LNCAP (cell line): ENCODE data around the gene ACADSB.

Experiments
- CTCF ChIP-seq: fragments of 450-650 bp; IDR thresholded peaks from 2 replicates; pipeline ENCODE4 v1.5.1; 2017; ENCODE audit warnings: mild to moderate bottlenecking

Gene ACADSB

DNA sequence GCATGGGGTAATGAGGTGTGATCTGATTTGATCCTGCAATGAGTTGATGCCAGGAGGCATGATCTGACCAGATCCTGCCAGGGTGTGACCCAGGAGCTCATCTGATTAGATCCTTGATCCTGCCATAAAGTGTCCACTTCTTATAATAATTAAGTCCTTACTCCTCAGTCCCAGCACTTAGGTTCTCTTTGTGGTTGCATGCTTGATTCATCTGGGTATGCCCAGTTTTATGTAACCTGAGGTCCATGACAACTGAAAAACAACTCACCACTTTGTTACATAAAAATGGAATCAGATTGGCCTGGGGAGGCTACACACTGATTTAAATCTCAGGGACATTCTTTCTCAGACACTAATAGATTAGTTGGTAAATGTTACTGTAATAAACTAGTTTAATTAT is 19.1 kb downstream of the ACADSB start:
- no peak for TF ChIP-seq CTCF

DNA sequence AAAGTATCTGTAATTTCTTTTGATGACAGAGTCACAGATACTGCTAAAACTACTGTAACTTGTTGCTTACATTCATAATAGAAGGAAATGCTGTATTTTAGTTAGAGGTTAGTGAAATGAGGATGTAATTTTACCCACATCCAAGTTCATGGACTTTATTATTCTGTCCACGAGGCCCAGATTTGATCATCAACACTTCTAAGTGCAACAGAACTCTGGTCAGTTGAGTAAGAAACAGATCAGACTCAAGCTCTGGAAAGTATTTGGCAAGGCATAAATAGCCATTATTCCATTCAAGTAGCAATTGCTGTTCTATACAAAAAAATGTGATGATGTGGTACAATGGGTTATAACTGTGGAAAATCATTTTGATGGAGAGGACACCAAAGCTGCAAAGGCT is 22.3 kb downstream of the ACADSB start:
- TF ChIP-seq CTCF = no peak

DNA sequence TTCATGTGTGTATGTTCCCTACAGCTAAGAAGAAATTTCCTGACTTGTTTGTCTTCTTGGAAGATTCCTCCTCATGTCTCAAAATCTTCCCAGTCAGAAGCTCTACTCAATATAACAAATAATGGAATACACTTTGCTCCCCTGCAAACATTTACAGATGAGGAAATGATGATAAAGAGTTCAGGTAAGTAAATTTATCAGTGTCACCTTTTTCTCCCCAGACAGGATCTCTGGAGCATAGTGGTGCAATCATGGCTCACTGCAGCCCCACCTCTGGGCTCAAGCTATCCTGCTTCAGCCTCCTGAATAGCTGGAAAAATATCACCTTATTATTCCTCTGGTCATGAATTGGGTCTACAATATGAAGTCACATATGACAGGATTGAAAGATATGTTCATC is 25.5 kb downstream of the ACADSB start:
- TF ChIP-seq CTCF = no peak

DNA sequence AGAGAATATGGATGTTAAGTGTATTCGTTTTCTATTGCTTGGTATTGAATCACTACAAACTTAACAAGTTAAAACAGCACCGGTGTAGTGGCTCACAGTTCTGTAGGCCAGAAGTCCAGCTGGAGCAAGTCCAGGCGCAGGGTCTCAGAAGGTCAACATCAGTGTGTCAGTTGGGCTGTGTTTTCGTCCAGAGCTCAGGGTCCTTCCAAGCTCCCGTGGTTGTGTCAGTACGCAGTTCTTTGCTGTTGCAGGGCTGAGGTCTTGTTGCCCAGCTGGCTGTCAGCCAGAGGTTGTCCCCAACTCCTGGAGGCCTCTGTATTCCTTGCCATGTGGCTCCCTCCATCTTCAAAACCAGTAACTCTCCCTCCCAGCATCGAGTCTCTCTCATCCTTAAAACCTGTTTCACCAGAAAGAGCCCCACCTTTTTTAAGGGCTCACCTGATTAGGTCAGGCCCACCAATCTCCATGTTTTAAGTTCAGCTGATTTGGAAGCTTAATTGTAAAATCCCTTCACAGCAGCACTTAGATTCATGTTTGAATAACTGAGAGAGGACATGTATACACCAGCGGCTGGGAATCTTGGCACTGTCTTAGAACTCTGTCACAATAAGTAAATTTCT is 26.8 kb downstream of the ACADSB start:
- TF ChIP-seq CTCF = no peak

DNA sequence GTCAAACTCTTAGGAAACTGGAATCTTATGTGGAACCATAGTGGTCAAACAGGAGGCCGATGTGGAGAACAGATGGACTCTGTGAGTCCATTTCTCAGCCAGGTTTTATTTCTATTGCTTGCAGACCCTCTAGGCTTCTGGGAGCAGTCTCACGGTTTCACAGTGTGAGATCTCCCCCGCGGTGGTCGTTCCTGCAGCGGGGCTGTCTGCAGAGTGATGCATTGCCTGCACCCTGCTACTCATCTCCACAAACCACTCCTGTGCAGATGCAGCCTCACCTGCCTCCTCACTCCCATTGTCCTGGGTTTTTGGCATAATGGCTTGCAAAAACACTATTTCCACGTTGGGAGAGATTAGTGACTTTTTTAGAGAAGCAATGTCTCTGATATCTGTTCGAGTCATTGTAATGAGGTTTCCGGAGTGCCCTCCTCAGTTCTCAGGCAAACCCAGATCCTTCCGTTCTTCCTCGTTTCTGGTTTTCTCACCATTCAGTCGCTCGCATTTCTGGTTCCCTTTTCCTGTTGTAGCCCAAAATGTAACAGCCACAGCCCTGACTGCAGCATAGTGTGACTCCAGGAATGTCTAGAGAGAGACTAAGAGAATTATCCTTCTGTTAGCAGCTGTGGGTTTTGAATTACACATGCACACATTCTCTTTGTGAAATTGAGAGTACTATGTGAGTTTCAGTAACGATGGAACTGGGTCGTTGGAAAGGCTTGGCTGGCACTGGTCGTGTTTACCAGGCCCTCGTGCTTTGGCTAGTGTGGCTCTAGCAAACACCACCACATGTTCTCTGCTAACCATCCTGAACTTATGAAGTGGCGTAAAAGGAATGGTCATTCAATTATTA is 30.2 kb downstream of the ACADSB start:
- TF ChIP-seq CTCF = no peak

GRCh38 chr10:123039632-123039930 is 30.8 kb downstream of the ACADSB start:
- TF ChIP-seq CTCF = no peak

- no peak for TF ChIP-seq CTCF
These were observed 34.1 kb downstream of the ACADSB start for GRCh38 chr10:123042708-123043408.
